Fibroblast of villous mesenchyme (primary cell): ENCODE measurements around the gene POLR2A. TPM values are rescaled to one million over a fixed set of nuclear protein-coding genes. Genes with fewer than 3 reads are reported as not detected.
"Not testable (repeated sequence)": the region's sequence is repeated elsewhere in the genome, so short reads cannot be mapped to it uniquely, and the experiment has no call there.

Source experiments
- DNase-seq: peaks from one replicate; pipeline ENCODE4 v3.0.0-alpha.2; 2010; ENCODE audit warnings: low read depth
- H3K4me3 ChIP-seq: 2 replicates; pipeline ENCODE4 v1.5.1; 2011; ENCODE audit warnings: low read depth, mild to moderate bottlenecking, low read length
- total RNA-seq: library from RNA; depleted of rRNA; stranded (reverse); fragments of >200 nt; gene quantifications from 2 replicates; pipeline ENCODE4 v1.2.3, GENCODE V29; 2012
- TF ChIP-seq, protein P1 (sequence below): IDR thresholded peaks from 2 replicates; pipeline ENCODE4 v1.5.1; 2012; ENCODE audit warnings: low read depth, mild to moderate bottlenecking, low read length; ENCODE audit not compliant: insufficient read depth

POLR2A gene
- total RNA-seq, 1 donor, result 118 TPM

- H3K4me3 ChIP-seq, result no peak overlapping the region
- TF ChIP-seq, protein P1, sequence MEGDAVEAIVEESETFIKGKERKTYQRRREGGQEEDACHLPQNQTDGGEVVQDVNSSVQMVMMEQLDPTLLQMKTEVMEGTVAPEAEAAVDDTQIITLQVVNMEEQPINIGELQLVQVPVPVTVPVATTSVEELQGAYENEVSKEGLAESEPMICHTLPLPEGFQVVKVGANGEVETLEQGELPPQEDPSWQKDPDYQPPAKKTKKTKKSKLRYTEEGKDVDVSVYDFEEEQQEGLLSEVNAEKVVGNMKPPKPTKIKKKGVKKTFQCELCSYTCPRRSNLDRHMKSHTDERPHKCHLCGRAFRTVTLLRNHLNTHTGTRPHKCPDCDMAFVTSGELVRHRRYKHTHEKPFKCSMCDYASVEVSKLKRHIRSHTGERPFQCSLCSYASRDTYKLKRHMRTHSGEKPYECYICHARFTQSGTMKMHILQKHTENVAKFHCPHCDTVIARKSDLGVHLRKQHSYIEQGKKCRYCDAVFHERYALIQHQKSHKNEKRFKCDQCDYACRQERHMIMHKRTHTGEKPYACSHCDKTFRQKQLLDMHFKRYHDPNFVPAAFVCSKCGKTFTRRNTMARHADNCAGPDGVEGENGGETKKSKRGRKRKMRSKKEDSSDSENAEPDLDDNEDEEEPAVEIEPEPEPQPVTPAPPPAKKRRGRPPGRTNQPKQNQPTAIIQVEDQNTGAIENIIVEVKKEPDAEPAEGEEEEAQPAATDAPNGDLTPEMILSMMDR, result no peak
- peak; percentile 64 for DNase-seq
Measured at GRCh38 chr17:7466639-7467341, 17.4 kb upstream of the POLR2A start.

DNA sequence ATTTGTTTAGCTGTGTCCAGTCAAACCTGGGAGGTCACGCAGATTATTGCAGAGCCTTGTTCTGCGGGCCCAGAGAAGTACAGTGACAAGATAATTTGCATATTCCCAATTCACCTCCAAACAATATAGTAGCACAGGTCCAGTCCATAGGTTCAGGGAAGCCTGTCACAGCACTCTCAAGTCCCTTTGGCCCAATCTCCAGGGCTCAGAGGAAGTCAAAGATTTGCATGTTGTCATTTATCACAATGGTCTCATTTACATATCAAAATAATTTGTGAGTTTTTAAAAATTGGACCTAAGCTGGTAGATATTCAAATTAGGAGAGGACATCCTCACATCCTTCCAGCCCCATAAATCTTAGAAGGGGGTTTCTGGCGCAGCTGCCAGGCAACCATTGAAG lies 16.7 kb upstream of the POLR2A start:
- TF ChIP-seq, protein P1, result no peak
- H3K4me3 ChIP-seq, result no peak overlapping the region
- DNase-seq, result no peak

GRCh38 chr17:7468290-7468689 lies 15.9 kb upstream of the POLR2A start:
- H3K4me3 ChIP-seq, result no peak overlapping the region
- TF ChIP-seq, protein P1, result no peak
- no peak for DNase-seq

DNA sequence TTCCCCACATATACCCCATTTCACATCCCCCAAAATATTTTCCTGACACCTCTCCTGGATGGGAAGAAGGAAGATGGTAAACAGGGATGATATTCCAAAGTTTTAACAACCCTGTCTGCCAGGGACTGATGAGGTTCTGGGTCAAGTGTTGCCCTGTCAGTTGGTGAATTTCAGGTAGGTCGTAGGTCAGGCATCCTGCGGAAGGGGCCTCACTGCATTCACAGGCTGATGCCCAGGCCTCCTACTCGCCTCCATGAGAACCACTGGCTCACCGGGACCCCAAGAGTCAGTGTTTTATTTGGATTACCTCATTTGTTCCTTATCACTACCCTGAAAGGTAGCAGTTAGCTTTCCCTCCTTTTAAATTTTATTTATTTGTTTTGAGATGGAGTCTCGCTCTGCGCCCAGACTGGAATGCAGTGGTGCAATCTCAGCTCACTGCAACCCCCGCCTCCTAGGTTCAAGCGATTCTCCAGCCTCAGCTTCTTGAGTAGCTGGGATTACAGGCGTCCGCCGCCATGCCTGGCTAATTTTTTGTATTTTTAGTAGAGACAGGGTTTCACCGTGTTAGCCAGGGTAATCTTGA lies 15.3 kb upstream of the POLR2A start:
- TF ChIP-seq, protein P1, result no peak
- no peak overlapping the region for H3K4me3 ChIP-seq
- DNase-seq, result no peak

GRCh38 chr17:7469843-7470242 lies 14.3 kb upstream of the POLR2A start:
- H3K4me3 ChIP-seq, DNase-seq: not testable (repeated sequence)

DNA sequence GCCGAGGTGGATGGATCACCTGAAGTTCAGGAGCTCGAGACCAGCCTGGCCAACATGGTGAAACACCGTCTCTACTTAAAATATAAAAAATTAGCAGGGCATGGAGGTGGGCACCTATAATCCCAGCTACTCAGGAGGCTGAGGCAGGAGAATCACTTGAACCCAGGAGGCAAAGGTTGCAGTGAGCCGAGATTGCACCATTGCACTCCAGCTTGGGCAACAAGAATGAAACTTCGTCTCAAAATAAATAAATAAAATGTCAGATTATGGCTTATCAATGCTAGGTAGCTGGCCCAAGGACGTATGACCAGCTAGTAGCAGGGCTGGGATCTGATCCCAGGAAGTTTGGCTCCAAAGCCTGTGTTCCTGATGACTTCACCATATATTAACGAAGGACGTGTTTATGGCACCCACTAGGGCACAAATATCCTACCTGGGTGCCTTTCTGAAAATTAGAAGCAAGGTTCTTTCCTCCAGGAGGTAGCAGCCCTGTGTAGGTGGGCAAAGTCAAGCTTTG lies 13.7 kb upstream of the POLR2A start:
- not testable (repeated sequence) for DNase-seq, H3K4me3 ChIP-seq

DNA sequence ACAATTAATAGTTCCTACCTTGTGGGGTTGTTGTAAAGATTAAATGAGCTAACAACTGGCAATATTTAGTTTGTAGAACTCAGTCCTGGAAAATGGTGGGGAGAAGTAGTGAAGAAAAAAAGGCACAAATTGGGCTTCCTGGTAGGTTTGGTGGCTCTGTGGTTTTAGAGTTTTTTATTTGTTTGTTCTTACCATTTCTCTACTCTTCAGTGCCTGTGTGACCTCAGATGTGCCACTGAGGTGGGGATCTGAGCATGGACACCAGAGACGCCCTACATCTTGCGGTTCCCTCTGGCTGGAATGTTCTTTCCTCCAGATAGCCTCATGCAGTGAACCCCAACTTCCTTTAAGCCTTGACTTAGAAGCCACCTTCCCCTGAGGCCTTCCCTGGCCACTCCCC lies 12.4 kb upstream of the POLR2A start:
- TF ChIP-seq, protein P1, result no peak
- no peak overlapping the region for H3K4me3 ChIP-seq
- no peak for DNase-seq

DNA sequence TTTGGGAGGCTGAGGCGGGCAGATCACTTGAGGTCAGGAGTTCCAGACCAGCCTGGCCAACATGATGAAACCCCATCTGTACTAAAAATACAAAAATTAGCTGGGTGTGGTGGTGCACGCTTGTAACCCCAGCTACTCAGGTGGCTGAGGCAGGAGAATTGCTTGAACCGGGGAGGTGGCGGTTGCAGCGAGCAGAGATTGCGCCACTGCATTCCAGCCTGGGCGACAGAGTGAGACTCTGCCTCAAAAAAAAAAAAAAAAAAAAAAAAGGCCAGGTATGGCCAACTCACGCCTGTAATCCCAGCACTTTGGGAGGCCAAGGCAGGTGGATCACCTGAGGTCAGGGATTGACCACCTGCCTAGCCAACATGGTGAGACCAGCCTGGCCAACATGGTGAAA lies 9.4 kb upstream of the POLR2A start:
- DNase-seq, H3K4me3 ChIP-seq: not testable (repeated sequence)
